Upper lobe of left lung (tissue), 6 donors: ENCODE measurements around the gene TJP3. TPM values are rescaled to one million over a fixed set of nuclear protein-coding genes. Genes with fewer than 3 reads are reported as not detected.

Experiments used
- ATAC-seq, 2 donors: fragments of 200-7000 bp; cut with Tn5 transposase; one replicate each; pipeline ENCODE4 v1.9.1; 2022; ENCODE audit warnings: mild to moderate bottlenecking in 2 of 2, moderate library complexity in 2 of 2; ENCODE audit not compliant: low FRiP score in 2 of 2
- DNase-seq, 2 donors: peaks; one replicate each; pipeline ENCODE4 v3.0.0-alpha.2; 2019 to 2020
- H3K27ac ChIP-seq, 4 donors: fragments of 200-600 bp; sonication (generic); one replicate each; pipeline ENCODE4 v1.5.1; 2016 to 2019
- H3K27me3 ChIP-seq, 4 donors: fragments of 200-600 bp; sonication (generic); one replicate each; pipeline ENCODE4 v1.5.1; 2017 to 2019
- H3K36me3 ChIP-seq, 4 donors: fragments of 200-600 bp; sonication (generic); one replicate each; pipeline ENCODE4 v1.5.1; 2016 to 2019
- H3K4me1 ChIP-seq, 4 donors: fragments of 200-600 bp; sonication (generic); one replicate each; pipeline ENCODE4 v1.5.1; 2018 to 2019
- H3K4me3 ChIP-seq, 4 donors: fragments of 200-600 bp; sonication (generic); one replicate each; pipeline ENCODE4 v1.5.1; 2017 to 2019; ENCODE audit warnings: mild to moderate bottlenecking in 2 of 4, moderate library complexity in 1 of 4
- H3K9me3 ChIP-seq, 4 donors: fragments of 200-600 bp; sonication (generic); one replicate each; pipeline ENCODE4 v1.5.1; 2018 to 2019
- EP300 ChIP-seq, 4 donors: sonication (generic); formaldehyde crosslinking; IDR thresholded peaks; one replicate each; pipeline ENCODE4 v1.5.1; 2017; ENCODE audit warnings: antibody characterized with exemption in 4 of 4, control low read depth in 2 of 4
- POLR2A ChIP-seq, 4 donors: fragments of 450-650 bp; IDR thresholded peaks; one replicate each; pipeline ENCODE4 v1.5.1; 2016 to 2017; ENCODE audit warnings: antibody characterized with exemption in 4 of 4, mild to moderate bottlenecking in 2 of 4
- POLR2AphosphoS5 ChIP-seq, 2 donors: sonication (generic); formaldehyde crosslinking; IDR thresholded peaks; one replicate each; pipeline ENCODE4 v1.5.1; 2017; ENCODE audit warnings: antibody characterized with exemption in 2 of 2
- WGBS, 2 donors: methylation state at CpG; one replicate each; pipeline ENCODE4 v1.1.5; 2017 to 2018; 5-methylcytosine and 5-hydroxymethylcytosine counted together
- total RNA-seq, 6 donors: library from RNA; depleted of rRNA in 4 of 6; stranded (reverse); fragments of >200 nt in 4 of 6; gene quantifications; one replicate each; pipeline versions ENCODE4 v1.1.0 to v1.2.1, GENCODE V29; 2016 to 2021
- TF ChIP-seq, protein P1 (sequence below), 6 experiments: fragments of 450-650 bp in 4 of 6; fragments of 200-600 bp in 2 of 6; sonication (generic) in 2 of 6; IDR thresholded peaks; one replicate each; pipeline ENCODE4 v1.5.1; 2016 to 2019; ENCODE audit warnings: antibody characterized with exemption in 6 of 6
- donor health status: DM: no; HTN: no; CAD: no; lungs with moderate emphysema.
- donor health status: DM: no; HTN: yes; CAD: no; lungs with severe emphysema.

The TJP3 gene
- total RNA-seq, 6 donors from 2014 or later, result 27.2 to 94.3 (median 55.5) TPM

DNA sequence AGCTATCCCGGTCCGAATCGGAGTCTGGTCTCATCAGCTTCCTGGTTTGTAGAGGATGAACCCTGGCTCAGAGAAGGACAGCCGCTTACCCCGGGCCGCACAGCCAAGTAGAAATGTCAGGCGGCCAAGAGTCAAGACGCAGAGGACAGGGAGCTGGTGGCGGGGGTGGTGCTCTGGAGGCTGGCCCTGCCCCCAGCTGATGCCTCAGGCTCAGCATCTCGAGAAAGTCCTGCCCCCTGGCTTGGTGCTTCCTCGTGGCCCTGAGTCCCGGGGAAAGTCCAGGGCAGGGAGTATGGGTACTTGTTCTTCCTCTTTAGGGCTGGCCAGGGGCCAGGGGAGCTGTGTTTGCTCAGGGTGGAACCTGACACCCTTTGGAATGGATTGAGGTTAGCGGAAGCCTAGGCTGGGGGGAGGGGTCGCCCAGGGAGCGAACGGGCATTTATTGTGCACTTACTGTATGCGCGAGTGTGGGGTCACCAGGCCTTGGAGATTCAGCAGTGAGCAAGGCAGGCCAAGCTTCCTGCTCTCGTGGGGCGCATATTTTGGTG is 2.2 kb downstream of the TJP3 start:
- H3K9me3 ChIP-seq, result no peaks in the 10 kb centered on the region
- ATAC-seq (peak; percentile 87 to 91), DNase-seq (peak; percentile 86 to 97)
- TF ChIP-seq POLR2A (IDR thresholded peaks at IDR 0.05), result no peak
- peak; percentile 48 to 52 for TF ChIP-seq POLR2AphosphoS5 (IDR thresholded peaks at IDR 0.05)
- peak in 1 of 4 donors; percentile 26 for TF ChIP-seq EP300 (IDR thresholded peaks at IDR 0.05)
- TF ChIP-seq, protein P1, sequence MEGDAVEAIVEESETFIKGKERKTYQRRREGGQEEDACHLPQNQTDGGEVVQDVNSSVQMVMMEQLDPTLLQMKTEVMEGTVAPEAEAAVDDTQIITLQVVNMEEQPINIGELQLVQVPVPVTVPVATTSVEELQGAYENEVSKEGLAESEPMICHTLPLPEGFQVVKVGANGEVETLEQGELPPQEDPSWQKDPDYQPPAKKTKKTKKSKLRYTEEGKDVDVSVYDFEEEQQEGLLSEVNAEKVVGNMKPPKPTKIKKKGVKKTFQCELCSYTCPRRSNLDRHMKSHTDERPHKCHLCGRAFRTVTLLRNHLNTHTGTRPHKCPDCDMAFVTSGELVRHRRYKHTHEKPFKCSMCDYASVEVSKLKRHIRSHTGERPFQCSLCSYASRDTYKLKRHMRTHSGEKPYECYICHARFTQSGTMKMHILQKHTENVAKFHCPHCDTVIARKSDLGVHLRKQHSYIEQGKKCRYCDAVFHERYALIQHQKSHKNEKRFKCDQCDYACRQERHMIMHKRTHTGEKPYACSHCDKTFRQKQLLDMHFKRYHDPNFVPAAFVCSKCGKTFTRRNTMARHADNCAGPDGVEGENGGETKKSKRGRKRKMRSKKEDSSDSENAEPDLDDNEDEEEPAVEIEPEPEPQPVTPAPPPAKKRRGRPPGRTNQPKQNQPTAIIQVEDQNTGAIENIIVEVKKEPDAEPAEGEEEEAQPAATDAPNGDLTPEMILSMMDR (IDR thresholded peaks at IDR 0.05), result no peak
- H3K27me3 ChIP-seq, result no peaks in the 10 kb centered on the region
- no peak overlapping the region for H3K4me3 ChIP-seq
- peaks cover 4 to 19% (median 14%) of the 10 kb centered on the region in 4 donors for H3K4me1 ChIP-seq
- 34 to 39% methylated on average over 12 to 20 of the region's 20 CpGs for WGBS, 2 donors
- H3K36me3 ChIP-seq, result no peaks in the 10 kb centered on the region
- peak overlapping the region in 1 of 4 donors; percentile 35 for H3K27ac ChIP-seq

- Histone ChIP-seq H3K27me3 (no peaks in the 10 kb centered on the region), H3K36me3 (no peaks in the 10 kb centered on the region), H3K27ac (peak overlapping the region; percentile 57 to 75 (median 63)), H3K9me3 (no peaks in the 10 kb centered on the region), H3K4me1 (peaks cover 4 to 17% (median 12%) of the 10 kb centered on the region in 4 donors), H3K4me3 (no peak overlapping the region)
- peak; percentile 35 to 70 for ATAC-seq
- WGBS, 2 donors, result 34% methylated on average over 23 of the region's 23 CpGs
- DNase-seq, result peak in 1 of 2 donors; percentile 71
- TF ChIP-seq POLR2A (IDR thresholded peaks at IDR 0.05), result no peak
- no peak for TF ChIP-seq POLR2AphosphoS5 (IDR thresholded peaks at IDR 0.05)
- TF ChIP-seq, protein P1 (IDR thresholded peaks at IDR 0.05), result no peak
- no peak for TF ChIP-seq EP300 (IDR thresholded peaks at IDR 0.05)
These were observed 4.8 kb downstream of the TJP3 start for GRCh38 chr19:3712663-3713611.

GRCh38 chr19:3716147-3716668 is 8.0 kb downstream of the TJP3 start:
- Histone ChIP-seq H3K27ac (no peak overlapping the region), H3K36me3 (no peaks in the 10 kb centered on the region), H3K9me3 (no peaks in the 10 kb centered on the region), H3K4me3 (no peak overlapping the region), H3K4me1 (peaks cover 10 to 25% (median 22%) of the 10 kb centered on the region in 4 donors), H3K27me3 (peaks cover 0 to 6% (median under 1%) of the 10 kb centered on the region in 4 donors)
- ATAC-seq, result no peak
- TF ChIP-seq POLR2AphosphoS5 (IDR thresholded peaks at IDR 0.05) (no peak), EP300 (IDR thresholded peaks at IDR 0.05) (no peak), POLR2A (IDR thresholded peaks at IDR 0.05) (no peak)
- TF ChIP-seq, protein P1 (IDR thresholded peaks at IDR 0.05), result no peak
- peak in 1 of 2 donors; percentile 60 for DNase-seq
- WGBS, 2 donors, result 75 to 92% methylated on average over 15 to 16 of the region's 16 CpGs

GRCh38 chr19:3719868-3720267 is 11.7 kb downstream of the TJP3 start:
- WGBS, 2 donors, result 88 to 93% methylated on average over 4 of the region's 4 CpGs
- Histone ChIP-seq H3K36me3 (no peaks in the 10 kb centered on the region), H3K4me3 (no peak overlapping the region), H3K4me1 (peaks cover 16 to 31% (median 24%) of the 10 kb centered on the region in 4 donors), H3K27ac (no peak overlapping the region), H3K27me3 (peaks cover 3 to 20% (median 12%) of the 10 kb centered on the region in 4 donors), H3K9me3 (no peaks in the 10 kb centered on the region)
- DNase-seq (no peak), ATAC-seq (no peak)
- TF ChIP-seq POLR2AphosphoS5 (IDR thresholded peaks at IDR 0.05), result no peak
- no peak for TF ChIP-seq EP300 (IDR thresholded peaks at IDR 0.05)
- no peak for TF ChIP-seq POLR2A (IDR thresholded peaks at IDR 0.05)
- TF ChIP-seq, protein P1 (IDR thresholded peaks at IDR 0.05), result no peak
